Suprapubic skin (tissue), 3 donors: ENCODE results near the gene MNAT1.
"Not testable (repeated sequence)": the region's sequence is repeated elsewhere in the genome, so short reads cannot be mapped to it uniquely, and the experiment has no call there.

ENCODE experiments used
- CTCF ChIP-seq, 2 donors: fragments of 200-600 bp in 1 of 2; fragments of 450-650 bp in 1 of 2; sonication (generic) in 1 of 2; IDR thresholded peaks; one replicate each; pipeline ENCODE4 v1.5.1; 2016 to 2019; ENCODE audit warnings: antibody characterized with exemption in 2 of 2, mild to moderate bottlenecking in 1 of 2, moderate library complexity in 1 of 2
- POLR2A ChIP-seq, 2 donors: fragments of 450-650 bp; IDR thresholded peaks; one replicate each; pipeline ENCODE4 v1.6.1; 2017; ENCODE audit warnings: antibody characterized with exemption in 2 of 2, mild to moderate bottlenecking in 2 of 2, moderate library complexity in 2 of 2

- not testable (repeated sequence) for TF ChIP-seq CTCF, POLR2A (IDR thresholded peaks at IDR 0.05)
Measured at GRCh38 chr14:60731291-60731690, 3.3 kb upstream of the MNAT1 start.
